ENCODE measurements around the gene CCBE1.

CCBE1 gene

DNA sequence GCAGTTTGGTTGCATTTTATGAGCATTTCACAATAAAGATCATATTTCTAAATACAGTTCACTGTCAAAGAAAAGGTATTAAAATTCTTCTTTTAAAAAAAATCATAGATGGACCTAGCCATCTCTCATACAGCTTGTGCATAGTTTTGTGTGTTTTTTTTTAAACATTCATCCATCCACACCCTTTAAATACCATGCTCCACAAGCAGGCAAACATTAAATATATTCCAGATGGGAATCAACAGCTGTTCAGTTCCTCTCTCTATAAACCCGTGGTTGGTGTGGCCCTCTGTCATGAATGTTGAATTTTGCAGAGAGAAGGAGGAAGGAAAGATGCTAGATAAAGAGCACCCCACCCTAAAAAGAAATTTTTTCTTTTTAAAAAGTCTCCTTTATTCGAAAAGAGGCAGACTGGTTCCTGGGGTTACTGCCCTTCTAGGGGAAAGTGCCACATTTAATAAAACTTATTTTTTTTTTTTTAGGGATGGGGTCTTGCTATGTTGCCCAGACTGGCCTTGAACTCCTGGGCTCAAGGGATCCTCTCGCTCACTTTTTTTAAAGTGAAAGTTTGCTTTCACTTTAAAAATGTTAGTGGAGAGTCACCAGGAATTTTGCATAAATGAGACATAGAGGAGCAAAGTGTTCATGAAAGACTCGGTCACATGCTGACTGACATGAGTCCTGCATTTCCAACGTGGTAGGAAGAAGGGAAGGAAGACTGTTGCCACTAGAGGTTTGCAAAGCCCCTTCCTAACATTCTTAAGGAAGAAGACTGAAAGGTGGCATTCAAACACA, 264.2 kb downstream of the CCBE1 start:
- FAIRE-seq: no peak

DNA sequence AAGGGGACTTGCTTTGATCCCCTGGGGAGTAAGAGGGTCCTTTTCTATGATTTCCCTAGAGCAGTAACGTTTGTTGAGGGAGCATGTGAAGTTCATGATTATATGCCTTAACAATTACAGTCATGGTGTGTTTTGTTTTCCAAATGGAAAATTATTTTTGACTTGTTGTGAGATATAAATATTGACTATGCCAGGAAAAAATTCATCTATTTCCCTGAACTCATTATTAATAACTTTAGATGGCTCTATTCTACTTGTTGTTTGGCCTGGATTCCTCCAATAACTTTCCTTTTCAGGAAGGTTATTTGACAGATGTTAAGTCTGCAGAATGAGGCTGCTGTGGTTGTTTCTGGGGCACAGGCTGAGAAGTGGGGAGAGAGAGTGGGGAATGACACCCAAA, 266.1 kb downstream of the CCBE1 start:
- FAIRE-seq: no peak

GRCh38 chr18:59429608-59430007, 267.6 kb downstream of the CCBE1 start:
- FAIRE-seq: no peak

GRCh38 chr18:59428018-59428417, 269.2 kb downstream of the CCBE1 start:
- no peak for FAIRE-seq

- FAIRE-seq: no peak
These were observed 270.4 kb downstream of the CCBE1 start for GRCh38 chr18:59426855-59427254.

DNA sequence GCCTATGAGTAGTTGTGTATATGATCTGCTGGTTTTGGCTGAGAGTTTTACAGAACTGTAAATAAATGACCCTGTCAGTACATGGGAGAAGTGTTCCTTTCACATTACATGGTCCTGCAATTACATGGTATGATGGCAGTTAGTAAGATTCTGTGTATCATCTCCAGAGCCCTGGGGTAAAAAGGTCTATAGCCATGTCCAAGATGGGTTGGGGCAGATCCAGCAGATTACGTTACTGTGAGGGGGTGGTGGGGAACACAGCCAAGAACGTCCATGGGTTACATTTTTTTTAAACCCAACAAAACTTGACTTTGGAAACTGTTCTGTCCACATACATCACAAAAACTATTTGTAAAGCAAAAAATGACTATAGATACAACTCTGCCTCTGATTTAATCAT, 274.0 kb downstream of the CCBE1 start:
- FAIRE-seq: no peak

DNA sequence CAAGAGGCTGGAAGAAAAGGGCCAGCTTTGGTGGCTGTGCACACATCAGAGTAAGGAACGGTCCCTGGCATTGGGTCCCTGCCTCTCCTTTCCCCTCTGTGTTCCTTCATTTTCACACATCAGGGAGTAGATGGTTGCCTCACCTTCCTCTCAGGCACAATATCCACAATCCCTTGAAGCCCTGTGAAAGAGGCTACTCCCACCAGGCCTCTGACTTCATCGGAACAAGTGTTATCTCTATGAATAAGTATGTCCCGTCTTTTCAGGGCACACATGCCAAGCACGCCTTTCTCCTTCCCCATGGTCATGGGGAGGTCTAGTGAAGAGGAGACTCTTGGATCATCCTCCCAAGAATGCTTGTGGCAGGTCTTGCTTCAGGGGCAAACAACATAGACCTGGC, 277.0 kb downstream of the CCBE1 start:
- FAIRE-seq: no peak

DNA sequence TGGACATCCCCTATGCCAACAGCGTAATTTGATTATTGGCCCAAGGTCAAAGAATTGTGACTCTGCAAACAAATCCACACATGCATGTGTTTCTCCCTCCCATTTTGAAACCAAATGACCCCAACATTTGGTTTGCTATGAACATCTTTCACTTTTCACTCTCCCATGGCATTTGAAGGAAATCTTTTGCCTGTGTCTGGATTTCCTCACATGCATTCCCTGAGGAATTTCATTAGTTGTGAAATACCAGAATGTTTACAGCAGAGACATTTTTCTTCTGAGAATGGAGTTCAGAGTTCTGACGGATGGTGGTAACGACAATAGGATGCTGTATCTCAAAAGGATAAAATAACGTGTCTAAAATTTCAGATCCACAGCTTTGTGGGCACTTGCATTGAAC, 277.8 kb downstream of the CCBE1 start:
- no peak for FAIRE-seq

DNA sequence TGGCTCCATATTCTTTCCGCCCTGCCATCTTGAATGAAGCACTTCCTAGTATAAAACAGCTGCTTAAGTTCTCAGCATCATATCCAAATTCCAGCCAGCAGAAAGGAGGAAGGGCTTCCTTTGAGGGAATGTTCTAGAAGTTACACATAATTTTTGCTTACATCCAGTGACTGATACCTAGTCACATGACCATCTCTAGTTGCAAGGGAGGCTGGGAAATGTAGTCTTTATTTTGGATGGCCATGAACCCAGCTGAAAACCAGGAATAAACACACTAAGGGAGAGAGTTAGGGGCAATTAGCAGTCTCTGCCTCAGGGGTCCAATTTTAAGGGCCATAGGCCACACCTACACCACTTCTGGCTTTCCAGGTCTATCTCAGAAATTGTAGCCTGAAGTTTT, 280.4 kb downstream of the CCBE1 start:
- FAIRE-seq: no peak

- no peak for FAIRE-seq
These were observed 283.0 kb downstream of the CCBE1 start for GRCh38 chr18:59414111-59414653.

DNA sequence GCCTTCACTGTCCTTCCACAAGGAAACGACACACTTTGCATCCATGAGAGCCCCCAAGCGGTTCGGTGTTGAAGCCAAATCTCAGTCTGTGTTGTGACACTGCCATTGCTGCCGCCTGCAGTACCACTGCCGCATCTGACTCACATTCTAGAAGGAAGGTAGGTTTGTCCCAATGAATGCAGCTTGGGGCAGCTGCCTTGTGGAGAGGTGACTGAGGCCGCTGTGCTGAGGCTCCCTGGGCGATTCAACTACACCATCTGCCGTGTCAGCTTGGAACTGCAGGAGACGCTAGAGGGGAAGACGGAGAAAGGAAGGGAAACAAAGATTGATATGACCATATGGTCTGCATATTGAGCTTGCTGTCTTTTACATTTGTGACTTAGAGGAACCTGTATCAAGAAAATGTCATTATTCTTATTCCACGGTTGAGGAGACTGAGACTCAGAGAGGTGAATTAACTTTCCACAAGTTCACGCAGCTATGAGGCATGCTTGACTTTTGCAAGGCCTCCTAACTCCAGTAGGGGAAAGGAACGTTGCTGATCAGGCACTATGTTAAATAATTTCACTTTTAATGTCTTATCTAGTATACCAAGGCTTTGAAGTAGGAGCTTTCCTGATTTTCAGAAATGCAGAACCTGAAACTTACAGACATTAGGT, 294.7 kb downstream of the CCBE1 start:
- peak; percentile 67 for FAIRE-seq

GRCh38 chr18:59400407-59400806, 296.8 kb downstream of the CCBE1 start:
- no peak for FAIRE-seq

- no peak for FAIRE-seq
These were observed 301.7 kb downstream of the CCBE1 start for GRCh38 chr18:59395226-59396175.

GRCh38 chr18:59393381-59393780, 303.8 kb downstream of the CCBE1 start:
- FAIRE-seq: no peak

GRCh38 chr18:59388817-59389216, 308.4 kb downstream of the CCBE1 start:
- FAIRE-seq: no peak

- no peak for FAIRE-seq
These were observed 309.3 kb downstream of the CCBE1 start for GRCh38 chr18:59387687-59388565.

DNA sequence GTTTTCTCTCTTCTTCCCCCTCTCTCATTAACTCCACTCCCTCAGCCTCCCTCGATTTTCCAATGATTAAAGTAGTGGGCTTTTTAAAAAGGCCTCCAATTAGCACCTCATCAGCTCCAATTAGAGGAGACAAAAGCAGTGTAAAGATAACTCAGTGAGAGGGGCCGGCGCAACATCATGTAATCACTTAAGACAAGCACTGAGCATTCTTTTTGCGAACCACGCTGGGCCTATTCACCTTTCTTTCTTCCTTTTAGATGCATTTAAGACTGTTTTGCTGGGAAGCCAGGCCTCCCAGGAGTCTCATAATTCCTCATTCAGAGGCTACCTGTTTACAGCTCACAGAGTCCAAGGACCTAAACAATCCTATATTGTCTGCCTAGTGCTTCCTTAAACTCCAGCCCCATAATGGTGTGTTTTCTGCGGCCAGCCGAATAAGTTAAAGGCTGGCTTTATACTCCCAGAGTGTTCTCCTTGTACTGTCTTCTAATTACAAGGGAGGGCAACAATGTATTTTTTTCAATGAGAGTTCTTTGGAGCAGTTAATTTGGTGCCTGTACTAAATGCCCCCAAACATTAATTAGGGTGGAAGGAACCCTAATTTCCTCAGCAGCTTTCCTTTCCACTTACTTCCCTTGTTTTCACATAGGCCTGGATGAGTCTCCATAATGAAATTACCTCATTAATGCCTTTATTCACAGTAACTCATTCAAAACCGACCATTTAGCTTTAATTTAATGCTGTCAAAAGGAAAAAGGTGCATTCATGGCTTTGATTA, 310.1 kb downstream of the CCBE1 start:
- no peak for FAIRE-seq

DNA sequence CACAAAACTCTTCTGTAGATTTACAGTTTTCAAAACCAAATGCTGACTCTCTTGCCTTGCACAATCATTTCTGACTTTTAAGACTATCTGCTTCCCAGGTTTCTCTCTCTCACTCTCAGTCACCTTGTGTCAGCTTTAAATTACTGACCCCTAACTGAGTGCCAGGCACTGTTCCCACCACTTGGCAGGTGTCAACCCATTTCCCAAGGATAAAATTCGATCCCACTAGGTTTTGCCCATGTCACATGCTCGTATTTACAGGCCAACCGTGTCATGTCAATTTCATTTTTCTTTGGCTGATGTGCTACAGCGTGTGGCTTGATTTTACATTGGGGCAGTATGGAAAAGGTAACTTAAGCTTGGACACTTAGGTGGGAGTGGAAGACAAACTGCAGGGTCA, 312.0 kb downstream of the CCBE1 start:
- no peak for FAIRE-seq

GRCh38 chr18:59383851-59384250, 313.4 kb downstream of the CCBE1 start:
- FAIRE-seq: no peak

DNA sequence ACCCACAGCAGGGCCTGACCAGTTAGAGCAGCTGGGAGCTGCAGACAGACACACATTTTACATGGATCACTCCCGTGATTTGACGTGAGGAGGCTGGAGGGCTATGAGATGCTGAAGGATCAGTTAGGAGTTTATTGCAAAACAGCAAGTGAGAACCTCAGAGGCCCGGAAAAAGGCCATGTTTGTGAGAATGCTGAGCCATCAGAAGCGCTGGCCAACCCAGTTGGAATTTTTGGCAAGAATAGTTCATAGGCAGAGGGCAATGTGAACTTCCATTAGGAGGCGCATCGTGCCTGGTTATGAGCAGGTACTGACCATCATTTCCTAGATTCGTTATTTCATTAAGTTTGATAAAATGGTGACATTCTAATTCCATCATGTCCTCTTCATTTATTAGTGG, 314.8 kb downstream of the CCBE1 start:
- FAIRE-seq: no peak

DNA sequence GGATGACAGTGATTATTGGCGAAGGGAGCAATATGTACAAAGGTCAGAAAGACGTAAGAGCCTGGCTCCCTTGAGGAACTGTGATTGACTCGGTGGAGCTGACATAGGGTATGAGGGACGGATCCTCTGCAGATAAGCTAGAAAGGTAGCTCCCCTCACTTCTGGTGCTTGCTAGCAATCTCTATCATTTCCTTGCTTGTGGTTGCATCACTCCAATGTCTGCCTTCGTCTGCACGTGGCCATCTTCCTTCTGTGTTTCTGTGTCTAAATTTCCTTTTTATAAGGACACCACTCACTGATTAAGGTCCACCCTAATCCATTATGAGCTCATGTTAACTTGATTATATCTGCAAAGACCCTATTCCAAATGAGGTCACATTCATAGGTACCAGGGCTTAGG, 315.3 kb downstream of the CCBE1 start:
- FAIRE-seq: no peak
